DOHH2 (cell line): ENCODE results near the gene AQP6.

Source experiments
- H3F3A ChIP-seq: fragments of 200-600 bp; sonication (generic), shearing (Covaris generic); 2 replicates; pipeline ENCODE4 v1.6.0; 2016; ENCODE audit warnings: antibody characterized with exemption, mild to moderate bottlenecking; ENCODE audit not compliant: control insufficient read depth, insufficient read depth
- H3K27ac ChIP-seq: fragments of 200-600 bp; sonication (generic); 2 replicates; pipeline ENCODE4 v1.5.1; 2014; ENCODE audit warnings: low read depth, mild to moderate bottlenecking, low read length, moderate library complexity
- H3K27me3 ChIP-seq: fragments of 200-600 bp; sonication (generic); 2 replicates; pipeline ENCODE4 v1.6.1; 2014; ENCODE audit warnings: mild to moderate bottlenecking, low read length, mixed read lengths; ENCODE audit not compliant: control insufficient read depth
- H3K36me3 ChIP-seq: fragments of 200-600 bp; sonication (generic); 2 replicates; pipeline ENCODE4 v1.6.1; 2014; ENCODE audit warnings: mild to moderate bottlenecking, low read length, moderate library complexity, mixed read lengths; ENCODE audit not compliant: control insufficient read depth
- H3K4me1 ChIP-seq: fragments of 200-600 bp; sonication (generic); 2 replicates; pipeline ENCODE4 v1.6.1; 2014; ENCODE audit warnings: mild to moderate bottlenecking, low read length, mixed read lengths; ENCODE audit not compliant: control insufficient read depth
- H3K4me2 ChIP-seq: fragments of 200-600 bp; sonication (generic); 2 replicates; pipeline ENCODE4 v1.6.0; 2014; ENCODE audit warnings: mild to moderate bottlenecking, low read length, moderate library complexity
- H3K4me3 ChIP-seq: fragments of 200-600 bp; sonication (generic); 2 replicates; pipeline ENCODE4 v1.5.1; 2014; ENCODE audit warnings: mild to moderate bottlenecking, low read length, mixed read lengths
- H3K79me2 ChIP-seq: fragments of 200-600 bp; sonication (generic); 2 replicates; pipeline ENCODE4 v1.6.1; 2014; ENCODE audit warnings: mild to moderate bottlenecking, low read length, mixed read lengths; ENCODE audit not compliant: control insufficient read depth
- H3K9me2 ChIP-seq: fragments of 200-600 bp; sonication (generic); replicated peaks from 2 replicates; pipeline ENCODE4 v1.6.1; 2014; ENCODE audit warnings: mild to moderate bottlenecking, low read length, mixed read lengths; ENCODE audit not compliant: control insufficient read depth
- H3K9me3 ChIP-seq: fragments of 200-600 bp; sonication (generic); 2 replicates; pipeline ENCODE4 v1.6.1; 2014; ENCODE audit warnings: antibody characterized with exemption, low read length, mixed read lengths; ENCODE audit not compliant: control insufficient read depth, insufficient read depth
- H4K20me1 ChIP-seq: fragments of 200-600 bp; sonication (generic); 2 replicates; pipeline ENCODE4 v1.6.0; 2014; ENCODE audit warnings: low read depth, mild to moderate bottlenecking, antibody characterized with exemption, low read length, moderate library complexity; ENCODE audit not compliant: control insufficient read depth, insufficient read depth
- CTCF ChIP-seq: fragments of 200-600 bp; sonication (generic); IDR thresholded peaks from one replicate; pipeline ENCODE4 v1.5.1; 2014; ENCODE audit warnings: antibody characterized with exemption, mild to moderate bottlenecking, low read depth, low read length; ENCODE audit not compliant: poor library complexity, severe bottlenecking
- EZH2phosphoT487 ChIP-seq: fragments of 200-600 bp; sonication (generic); IDR thresholded peaks from 2 replicates; pipeline ENCODE4 v1.6.1; 2017; ENCODE audit warnings: borderline replicate concordance, mild to moderate bottlenecking, antibody characterized with exemption, low read length, moderate library complexity, mixed read lengths

AQP6 gene

GRCh38 chr12:50026691-50027090 lies 53.9 kb downstream of the AQP6 start:
- TF ChIP-seq CTCF, result no peak
- TF ChIP-seq EZH2phosphoT487, result no peak
- H3K27ac ChIP-seq, result no peak overlapping the region
- peaks cover 29% of the 10 kb centered on the region for H3K36me3 ChIP-seq
- no peak overlapping the region for H3K4me3 ChIP-seq
- no peaks in the 10 kb centered on the region; the same call in 1 of the 2 replicates for H3F3A ChIP-seq
- no peaks in the 10 kb centered on the region for H4K20me1 ChIP-seq
- H3K9me3 ChIP-seq, result no peaks in the 10 kb centered on the region
- peaks cover 33% of the 10 kb centered on the region for H3K4me1 ChIP-seq
- no peaks in the 10 kb centered on the region for H3K9me2 ChIP-seq
- H3K4me2 ChIP-seq, result no peak overlapping the region
- peaks cover 36% of the 10 kb centered on the region for H3K79me2 ChIP-seq
- H3K27me3 ChIP-seq, result no peaks in the 10 kb centered on the region
